B cell (primary cell): ENCODE results near the gene SPEM3. TPM values are rescaled to one million over a fixed set of nuclear protein-coding genes. Genes with fewer than 3 reads are reported as not detected.

Source experiments
- ATAC-seq: fragments of 200-7000 bp; cut with Tn5 transposase; one replicate; pipeline ENCODE4 v1.10.0; 2021; ENCODE audit warnings: low read depth, mild to moderate bottlenecking, moderate number of reproducible peaks, moderate library complexity
- CTCF ChIA-PET: fragments of 350-600 bp; sonication (Branson Sonifier 250); formaldehyde crosslinking; loops from one replicate; lab custom pipeline; 2021; ENCODE audit warnings: antibody characterized with exemption, inconsistent platforms; lab: Charles Lee
- POLR2A ChIA-PET: fragments of 350-600 bp; sonication (Branson Sonifier 250); formaldehyde crosslinking; loops from one replicate; lab custom pipeline; 2021; ENCODE audit warnings: antibody characterized with exemption; lab: Charles Lee
- DNase-seq: peaks from one replicate; pipeline ENCODE4 v3.0.0; 2013
- H2AFZ ChIP-seq: 2 replicates; pipeline ENCODE4 v1.6.1; 2012; ENCODE audit warnings: mild to moderate bottlenecking, low read depth, low read length; ENCODE audit not compliant: insufficient read depth, poor library complexity, severe bottlenecking
- H3K27ac ChIP-seq, 2 donors: 1 replicate in 1 of 2; 2 replicates in 1 of 2; pipeline ENCODE4 v1.5.1; 2012 to 2013; ENCODE audit warnings: low read length in 2 of 2, mild to moderate bottlenecking in 2 of 2, moderate library complexity in 1 of 2
- H3K27me3 ChIP-seq, 4 experiments: fragments of 200-600 bp in 1 of 4; sonication (generic) in 1 of 4; replicated peaks in 1 of 4; 1 replicate in 2 of 4; 2 replicates in 2 of 4; pipeline versions ENCODE4 v1.6.1 to v1.7.0; 2013 to 2016; ENCODE audit warnings: low read length in 3 of 4, mild to moderate bottlenecking in 2 of 4, mixed read lengths in 1 of 4, moderate library complexity in 1 of 4; ENCODE audit not compliant: insufficient read depth in 4 of 4, control insufficient read depth in 3 of 4; ENCODE audit errors: control extremely low read depth in 1 of 4
- H3K36me3 ChIP-seq, 2 experiments: replicated peaks in 1 of 2; 1 replicate in 1 of 2; 2 replicates in 1 of 2; pipeline versions ENCODE4 v1.6.1 to v1.7.1; 2013; ENCODE audit warnings: low read length in 1 of 2; ENCODE audit not compliant: insufficient read depth in 2 of 2, control insufficient read depth in 1 of 2; ENCODE audit errors: control extremely low read depth in 1 of 2, extremely low read depth in 1 of 2
- H3K4me1 ChIP-seq, 2 donors: fragments of 200-600 bp in 1 of 2; sonication (generic) in 1 of 2; 1 replicate in 1 of 2; 2 replicates in 1 of 2; pipeline versions ENCODE4 v1.5.1 to v1.6.1; 2013 to 2017; ENCODE audit warnings: low read length in 2 of 2; ENCODE audit not compliant: control insufficient read depth in 2 of 2, insufficient read depth in 2 of 2
- H3K4me2 ChIP-seq: replicated peaks from 2 replicates; pipeline ENCODE3; 2012; ENCODE audit warnings: mild to moderate bottlenecking, low read depth, low read length; ENCODE audit not compliant: poor library complexity, severe bottlenecking
- H3K4me3 ChIP-seq, 5 experiments: fragments of 200-600 bp in 1 of 5; sonication (generic) in 1 of 5; 1 replicate in 3 of 5; 2 replicates in 2 of 5; pipeline versions ENCODE4 v1.5.1 to v1.7.0; 2011 to 2016; ENCODE audit warnings: low read length in 4 of 5, mild to moderate bottlenecking in 4 of 5, low read depth in 2 of 5, control low read depth in 1 of 5, moderate library complexity in 1 of 5; ENCODE audit not compliant: insufficient read depth in 1 of 5; ENCODE audit errors: control extremely low read depth in 1 of 5, extremely low read depth in 1 of 5
- H3K79me2 ChIP-seq: fragments of 200-600 bp; sonication (generic); one replicate; pipeline ENCODE4 v1.6.0; 2016; ENCODE audit warnings: low read length; ENCODE audit not compliant: control insufficient read depth, insufficient read depth
- H3K9ac ChIP-seq: fragments of 200-600 bp; sonication (generic); 2 replicates; pipeline ENCODE4 v1.6.1; 2017; ENCODE audit warnings: mild to moderate bottlenecking, low read length, moderate library complexity
- H3K9me3 ChIP-seq, 3 donors: one replicate each; pipeline versions ENCODE4 v1.6.1 to v1.7.1; 2013; ENCODE audit warnings: low read length in 2 of 3; ENCODE audit not compliant: control insufficient read depth in 2 of 3, insufficient read depth in 1 of 3; ENCODE audit errors: control extremely low read depth in 1 of 3
- H4K20me1 ChIP-seq: 2 replicates; pipeline ENCODE4 v1.6.0; 2012; ENCODE audit warnings: mild to moderate bottlenecking, low read length; ENCODE audit not compliant: insufficient read depth, control insufficient read depth, poor library complexity, severe bottlenecking
- H3K27ac Mint-ChIP-seq: one replicate; pipeline ENCODE4 v1.8.0; 2021; ENCODE audit warnings: mixed read lengths
- H3K27me3 Mint-ChIP-seq: one replicate; pipeline ENCODE4 v1.8.0; 2021; ENCODE audit warnings: mixed read lengths
- H3K4me1 Mint-ChIP-seq: one replicate; pipeline ENCODE4 v1.8.0; 2021; ENCODE audit warnings: mixed read lengths
- H3K4me3 Mint-ChIP-seq: one replicate; pipeline ENCODE4 v1.8.0; 2021; ENCODE audit warnings: mixed read lengths
- H3K9me3 Mint-ChIP-seq: one replicate; pipeline ENCODE4 v1.8.0; 2022; ENCODE audit warnings: mixed read lengths; ENCODE audit not compliant: insufficient read depth
- EZH2 ChIP-seq: IDR thresholded peaks from 2 replicates; pipeline ENCODE4 v1.6.1; 2012; ENCODE audit warnings: borderline replicate concordance, low read depth, mild to moderate bottlenecking, moderate library complexity, low read length; ENCODE audit not compliant: insufficient read depth, poor library complexity, severe bottlenecking
- WGBS: methylation state at CpG from one replicate; pipeline ENCODE4 v1.1.5; 2013; ENCODE audit warnings: missing lambda C conversion rate; ENCODE audit not compliant: insufficient coverage; 5-methylcytosine and 5-hydroxymethylcytosine counted together
- intact Hi-C: fragments of 100-400 bp; cut with micrococcal nuclease; formaldehyde crosslinking; loops from one replicate; pipeline ENCODE4 v1.10.0; 2022
- polyA plus RNA-seq: library from polyadenylated mRNA; depleted of rRNA; stranded (reverse); fragments of >200 nt; gene quantifications from 2 replicates; pipeline ENCODE4 v1.2.3, GENCODE V29; 2012
- total RNA-seq, 2 donors: library from RNA; stranded (reverse); fragments of 120-200 nt in 1 of 2; gene quantifications; 1 replicate in 1 of 2; 2 replicates in 1 of 2; pipeline versions ENCODE4 v1.2.3 to v1.2.4, GENCODE V29; 2013 to 2022
- TF ChIP-seq, protein P1 (sequence below): fragments of 200-600 bp; IDR thresholded peaks from one replicate; pipeline ENCODE4 v1.8.0; 2022; ENCODE audit warnings: antibody characterized with exemption, mild to moderate bottlenecking

Gene SPEM3
- total and polyA plus RNA-seq, 2 donors (not counting 1 experiment from before 2014, with no cell fraction given): not detected

GRCh38 chr17:7445619-7445968 is 16.9 kb downstream of the SPEM3 start:
- H3K9me3 ChIP-seq: peaks cover 0 to 22% (median 0%) of the 10 kb centered on the region in 3 donors
- H3K4me1 Mint-ChIP-seq: peaks cover 23% of the 10 kb centered on the region
- POLR2A ChIA-PET: interaction anchor here (0.6 to 0.9 kb wide), 3 partner anchors 9 to 366 kb away, joined by 3 to 4 read pairs (median 3); partner anchors contain the start of gene CLEC10A
- peak; percentile 53 for DNase-seq
- H3K27ac Mint-ChIP-seq: peak overlapping the region; percentile 15
- H2AFZ ChIP-seq: peak overlapping the region; percentile 47
- H3K9me3 Mint-ChIP-seq: no peaks in the 10 kb centered on the region
- ATAC-seq: peak; percentile 59
- peaks cover 2% of the 10 kb centered on the region for H4K20me1 ChIP-seq
- H3K79me2 ChIP-seq: no peaks in the 10 kb centered on the region
- H3K36me3 ChIP-seq: no peaks in the 10 kb centered on the region
- intact Hi-C loops: no loop called here
- H3K27ac ChIP-seq: no peak overlapping the region
- TF ChIP-seq, protein P1, sequence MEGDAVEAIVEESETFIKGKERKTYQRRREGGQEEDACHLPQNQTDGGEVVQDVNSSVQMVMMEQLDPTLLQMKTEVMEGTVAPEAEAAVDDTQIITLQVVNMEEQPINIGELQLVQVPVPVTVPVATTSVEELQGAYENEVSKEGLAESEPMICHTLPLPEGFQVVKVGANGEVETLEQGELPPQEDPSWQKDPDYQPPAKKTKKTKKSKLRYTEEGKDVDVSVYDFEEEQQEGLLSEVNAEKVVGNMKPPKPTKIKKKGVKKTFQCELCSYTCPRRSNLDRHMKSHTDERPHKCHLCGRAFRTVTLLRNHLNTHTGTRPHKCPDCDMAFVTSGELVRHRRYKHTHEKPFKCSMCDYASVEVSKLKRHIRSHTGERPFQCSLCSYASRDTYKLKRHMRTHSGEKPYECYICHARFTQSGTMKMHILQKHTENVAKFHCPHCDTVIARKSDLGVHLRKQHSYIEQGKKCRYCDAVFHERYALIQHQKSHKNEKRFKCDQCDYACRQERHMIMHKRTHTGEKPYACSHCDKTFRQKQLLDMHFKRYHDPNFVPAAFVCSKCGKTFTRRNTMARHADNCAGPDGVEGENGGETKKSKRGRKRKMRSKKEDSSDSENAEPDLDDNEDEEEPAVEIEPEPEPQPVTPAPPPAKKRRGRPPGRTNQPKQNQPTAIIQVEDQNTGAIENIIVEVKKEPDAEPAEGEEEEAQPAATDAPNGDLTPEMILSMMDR: no peak
- TF ChIP-seq EZH2: no peak
- peaks cover 0 to 71% (median 48%) of the 10 kb centered on the region in 4 experiments for H3K27me3 ChIP-seq
- peak overlapping the region; percentile 87 for H3K4me2 ChIP-seq
- peaks cover 69% of the 10 kb centered on the region for H3K27me3 Mint-ChIP-seq
- WGBS: 6% methylated on average over 14 of the region's 16 CpGs
- H3K4me3 ChIP-seq: peak overlapping the region in 3 of 5 experiments; percentile 41 to 53 (median 44)
- CTCF ChIA-PET: interaction anchor here (0.6 to 3.8 kb wide), 6 partner anchors 9 to 115 kb away, joined by 3 to 17 read pairs (median 4); partner anchors contain the start of genes SENP3 and TMEM102
- H3K4me3 Mint-ChIP-seq: peak overlapping the region; percentile 84
- peak overlapping the region; percentile 53 for H3K9ac ChIP-seq
- peaks cover 27 to 34% of the 10 kb centered on the region in 2 donors for H3K4me1 ChIP-seq

- Histone ChIP-seq H3K9ac (no peak overlapping the region), H3K4me1 (peaks cover 23 to 27% of the 10 kb centered on the region in 2 donors), H2AFZ (no peak overlapping the region), H3K79me2 (no peaks in the 10 kb centered on the region), H4K20me1 (no peaks in the 10 kb centered on the region), H3K27me3 (peaks cover 0 to 43% (median 35%) of the 10 kb centered on the region in 4 experiments), H3K4me2 (no peak overlapping the region), H3K36me3 (no peaks in the 10 kb centered on the region), H3K27ac (no peak overlapping the region), H3K4me3 (no peak overlapping the region), H3K9me3 (peaks cover 0 to 15% (median 0%) of the 10 kb centered on the region in 3 donors)
- POLR2A ChIA-PET: no interaction called here
- peaks cover 43% of the 10 kb centered on the region for H3K27me3 Mint-ChIP-seq
- ATAC-seq (no peak), DNase-seq (no peak)
- no peak overlapping the region for H3K27ac Mint-ChIP-seq
- peaks cover 22% of the 10 kb centered on the region for H3K4me1 Mint-ChIP-seq
- CTCF ChIA-PET: interaction anchor here (0.6 to 0.7 kb wide), 2 partner anchors 77 to 214 kb away, joined by 3 read pairs; partner anchors contain the start of gene DVL2
- intact Hi-C loops: no loop called here
- H3K9me3 Mint-ChIP-seq: no peaks in the 10 kb centered on the region
- no peak overlapping the region for H3K4me3 Mint-ChIP-seq
- no CpG with 5 or more reads among the region's 7 CpGs for WGBS
- TF ChIP-seq, protein P1: no peak
- no peak for TF ChIP-seq EZH2
Observed at GRCh38 chr17:7448461-7448860, 19.8 kb downstream of the SPEM3 start.
